Retinal pigment epithelial cell (primary cell): ENCODE data around the gene SMAD5.
A peak's percentile ranks its signal among the peaks of the same experiment; 100 is the strongest.

Experiments used
- DNase-seq: peaks from one replicate; pipeline ENCODE4 v3.0.0-alpha.2; 2010; ENCODE audit warnings: low read depth
- H3K4me3 ChIP-seq: 2 replicates; pipeline ENCODE4 v1.5.1; 2011; ENCODE audit warnings: mild to moderate bottlenecking, low read length, control low read depth, moderate library complexity
- TF ChIP-seq, protein P1 (sequence below): conservative IDR thresholded peaks from 2 replicates; pipeline ENCODE4 v1.5.1; 2011; ENCODE audit warnings: low read depth, low read length, control low read depth, inconsistent platforms

SMAD5 gene

DNA sequence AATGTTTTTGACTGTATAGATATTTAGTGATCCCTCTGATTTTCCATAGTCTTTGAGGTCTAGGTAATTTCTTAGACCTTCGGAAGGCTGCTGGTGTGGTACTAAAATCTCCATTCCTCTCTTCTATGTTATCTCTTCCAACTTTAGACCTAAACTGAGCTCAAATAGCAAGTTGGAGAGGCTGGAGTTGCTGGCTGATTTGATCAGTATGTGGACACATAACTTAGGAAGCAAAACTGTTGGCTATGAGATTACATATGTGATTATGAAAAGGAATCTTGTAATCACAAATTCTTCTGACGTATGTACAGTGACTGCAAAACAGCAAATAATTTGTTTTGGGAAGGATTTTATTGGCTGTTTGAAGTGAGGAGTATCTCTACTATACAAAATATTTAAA lies 2.1 kb upstream of the SMAD5 start:
- no peak for DNase-seq
- H3K4me3 ChIP-seq, result no peak overlapping the region
- TF ChIP-seq, protein P1, sequence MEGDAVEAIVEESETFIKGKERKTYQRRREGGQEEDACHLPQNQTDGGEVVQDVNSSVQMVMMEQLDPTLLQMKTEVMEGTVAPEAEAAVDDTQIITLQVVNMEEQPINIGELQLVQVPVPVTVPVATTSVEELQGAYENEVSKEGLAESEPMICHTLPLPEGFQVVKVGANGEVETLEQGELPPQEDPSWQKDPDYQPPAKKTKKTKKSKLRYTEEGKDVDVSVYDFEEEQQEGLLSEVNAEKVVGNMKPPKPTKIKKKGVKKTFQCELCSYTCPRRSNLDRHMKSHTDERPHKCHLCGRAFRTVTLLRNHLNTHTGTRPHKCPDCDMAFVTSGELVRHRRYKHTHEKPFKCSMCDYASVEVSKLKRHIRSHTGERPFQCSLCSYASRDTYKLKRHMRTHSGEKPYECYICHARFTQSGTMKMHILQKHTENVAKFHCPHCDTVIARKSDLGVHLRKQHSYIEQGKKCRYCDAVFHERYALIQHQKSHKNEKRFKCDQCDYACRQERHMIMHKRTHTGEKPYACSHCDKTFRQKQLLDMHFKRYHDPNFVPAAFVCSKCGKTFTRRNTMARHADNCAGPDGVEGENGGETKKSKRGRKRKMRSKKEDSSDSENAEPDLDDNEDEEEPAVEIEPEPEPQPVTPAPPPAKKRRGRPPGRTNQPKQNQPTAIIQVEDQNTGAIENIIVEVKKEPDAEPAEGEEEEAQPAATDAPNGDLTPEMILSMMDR, result no peak

DNA sequence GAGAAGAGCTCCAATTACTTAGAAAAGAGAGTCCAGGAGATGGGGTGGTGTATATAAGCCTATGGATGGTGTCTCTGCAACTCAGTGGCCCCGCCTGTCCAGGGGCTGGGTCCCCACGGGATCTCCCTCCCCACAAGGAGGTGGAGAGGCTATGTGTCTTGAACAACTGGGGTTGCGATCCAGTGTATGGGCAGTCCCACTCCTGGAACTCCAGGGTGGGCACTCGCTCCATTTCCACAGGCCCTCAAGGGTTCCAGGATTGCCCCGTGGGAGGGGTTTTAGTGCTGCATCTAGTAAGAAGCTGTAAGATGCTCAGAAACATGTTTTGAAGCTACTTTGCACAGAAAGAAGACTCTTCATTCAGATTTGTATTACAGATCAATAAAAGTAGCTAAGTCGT lies 558 bp upstream of the SMAD5 start:
- TF ChIP-seq, protein P1, result no peak
- DNase-seq, result no peak
- H3K4me3 ChIP-seq, result peak overlapping the region; percentile 82

DNA sequence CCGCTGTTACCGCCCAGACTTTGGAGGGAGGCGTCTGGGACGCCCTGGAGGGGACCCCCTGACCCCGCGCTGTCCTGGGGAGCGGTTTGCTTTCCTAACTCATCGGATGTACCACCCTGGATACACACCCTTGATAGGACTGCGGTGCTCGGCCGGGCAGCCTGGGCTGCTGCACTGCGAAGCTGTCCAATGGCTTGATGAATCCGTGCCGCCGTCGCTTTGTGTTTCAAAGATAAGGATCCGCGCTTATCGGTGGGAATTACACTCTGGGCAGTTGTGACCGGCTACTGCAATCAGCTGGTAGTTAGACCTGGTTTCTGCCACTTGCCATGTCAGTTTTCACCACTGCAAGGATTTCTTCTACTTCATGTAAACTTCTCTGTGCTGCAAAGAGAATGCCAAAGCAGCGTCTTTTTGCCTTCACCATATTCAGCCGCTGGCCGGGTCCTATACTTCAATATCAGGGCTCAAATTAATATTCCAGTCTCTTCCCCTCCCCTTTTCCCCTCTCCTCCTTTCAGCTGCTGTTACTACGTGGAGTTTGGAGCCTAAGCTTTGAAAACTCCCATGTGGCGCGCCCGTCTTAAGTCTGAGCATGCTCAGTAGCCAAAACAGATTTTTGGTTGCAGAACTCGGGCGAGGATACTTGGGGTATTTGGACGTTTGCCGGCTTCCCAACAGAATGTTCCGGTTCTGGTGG lies 727 bp downstream of the SMAD5 start:
- TF ChIP-seq, protein P1, result no peak
- H3K4me3 ChIP-seq, result peak overlapping the region; percentile 82
- peak; percentile 38 for DNase-seq

DNA sequence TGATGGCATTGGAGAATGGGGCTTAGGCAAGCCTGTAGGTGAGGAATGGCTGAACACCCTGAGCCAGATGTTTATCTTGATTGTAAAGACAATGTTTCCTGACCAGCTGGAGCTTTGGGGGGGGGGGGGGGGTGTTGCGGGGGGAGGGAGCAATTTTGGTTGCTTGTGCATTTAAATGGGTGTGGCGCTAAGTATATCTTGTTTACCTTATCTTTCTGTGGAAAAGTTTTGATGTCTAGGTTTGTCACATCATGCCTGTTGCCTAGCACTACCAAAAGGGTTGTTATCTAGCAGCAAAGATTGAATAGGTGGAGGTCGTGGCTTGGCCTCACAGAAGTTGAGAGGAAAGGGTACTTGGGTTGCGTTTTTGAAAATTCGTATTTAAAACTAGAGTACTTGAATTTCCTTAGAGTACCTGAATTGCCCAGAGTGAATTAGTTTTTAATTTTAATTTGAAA lies 1.3 kb downstream of the SMAD5 start:
- TF ChIP-seq, protein P1, result no peak
- no peak for DNase-seq
- H3K4me3 ChIP-seq, result peak overlapping the region; percentile 82

DNA sequence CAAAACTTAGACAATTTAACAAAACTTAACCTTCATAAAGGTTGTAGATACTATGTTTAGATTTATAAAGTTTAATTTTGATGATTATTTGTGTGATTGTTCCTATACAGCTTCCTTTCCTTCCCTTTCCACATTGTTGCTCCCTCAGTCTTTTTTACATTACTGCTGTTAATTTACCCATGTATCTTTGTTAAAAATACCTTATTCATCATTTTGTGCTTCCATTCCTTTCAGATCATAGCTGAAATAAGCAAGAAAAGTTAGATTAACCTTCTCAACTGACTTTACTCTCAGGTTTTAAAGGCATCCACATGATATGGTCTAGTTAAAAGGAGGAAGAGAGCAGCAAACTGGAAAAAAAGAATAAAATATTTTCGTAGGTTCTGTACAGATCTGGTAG lies 2.0 kb downstream of the SMAD5 start:
- TF ChIP-seq, protein P1, result no peak
- H3K4me3 ChIP-seq, result no peak overlapping the region
- no peak for DNase-seq

DNA sequence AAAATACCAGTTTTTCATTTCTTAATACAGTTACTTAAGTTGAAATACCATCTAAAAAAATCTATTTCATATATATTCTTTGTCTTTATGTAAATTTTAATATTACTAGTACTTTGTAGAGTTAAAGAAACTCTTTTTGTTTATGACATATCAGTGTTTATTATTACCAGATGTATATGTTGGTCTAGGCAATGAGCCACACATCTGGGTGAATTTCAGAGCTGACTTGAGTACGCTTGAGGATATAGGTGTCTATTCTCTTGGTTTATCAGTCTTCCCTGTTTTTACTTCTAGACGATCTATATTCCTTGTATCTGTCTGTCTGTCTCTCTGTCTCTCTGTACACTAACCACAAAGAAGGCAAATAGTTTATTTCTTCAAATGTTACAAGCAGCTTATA lies 2.9 kb downstream of the SMAD5 start:
- DNase-seq, result no peak
- TF ChIP-seq, protein P1, result no peak
- no peak overlapping the region for H3K4me3 ChIP-seq

DNA sequence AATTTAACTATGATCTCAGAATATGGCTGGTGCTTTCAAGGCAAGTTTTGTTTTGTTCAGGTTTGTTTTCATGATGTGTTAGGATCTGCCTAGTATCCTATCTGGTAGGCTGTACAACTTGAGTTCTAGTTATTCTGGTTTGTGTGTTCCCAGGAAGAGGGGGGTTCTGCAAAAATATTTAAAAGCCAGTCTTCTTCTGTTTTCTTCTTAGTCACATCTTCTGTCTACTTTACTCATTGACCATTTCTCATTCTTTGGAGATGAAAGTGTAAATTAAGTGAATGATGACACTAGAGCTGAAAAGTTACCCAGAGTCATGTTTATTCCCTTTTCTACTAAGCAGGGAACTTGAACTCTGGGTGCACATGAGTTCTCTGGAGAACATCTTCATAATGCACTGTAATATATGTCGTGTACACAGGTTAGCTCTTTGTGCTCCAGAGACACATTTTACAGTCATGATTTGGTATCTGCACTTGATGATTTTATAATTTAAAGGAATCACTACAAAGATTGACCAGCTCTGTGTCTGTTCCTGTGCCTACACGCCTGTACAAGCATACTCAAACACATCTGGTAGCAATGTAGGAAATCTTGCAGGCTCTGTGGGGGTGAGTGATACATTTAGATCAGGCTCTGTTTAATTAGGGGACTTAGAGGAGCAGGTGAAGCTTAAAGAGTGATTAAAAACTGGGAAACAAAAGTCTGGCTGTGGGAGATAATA lies 5.0 kb downstream of the SMAD5 start:
- no peak for DNase-seq

More for the DNA sequence above, 5.0 kb downstream of the SMAD5 start:
- no peak overlapping the region for H3K4me3 ChIP-seq
- TF ChIP-seq, protein P1, result no peak
